RWPE2 (cell line): ENCODE data around the gene F2RL1.

Experiments used
- ATAC-seq: fragments of 200-7000 bp; cut with Tn5 transposase; 3 replicates; pipeline ENCODE4 v1.9.1; 2021; ENCODE audit warnings: low read depth
- DNase-seq: peaks from one replicate; pipeline ENCODE4 v3.0.0-alpha.2; 2020; ENCODE audit warnings: low spot score
- H3K27ac ChIP-seq: fragments of 450-650 bp; 2 replicates; pipeline ENCODE4 v1.5.1; 2017; ENCODE audit warnings: mild to moderate bottlenecking; ENCODE audit not compliant: poor library complexity, severe bottlenecking
- H3K27me3 ChIP-seq: fragments of 250-450 bp; sonication (Bioruptor Pico); 2 replicates; pipeline ENCODE4 v1.5.1; 2021; ENCODE audit warnings: mild to moderate bottlenecking, moderate library complexity; ENCODE audit not compliant: insufficient read depth, poor library complexity, severe bottlenecking
- H3K36me3 ChIP-seq: fragments of 250-450 bp; sonication (Bioruptor Pico); 2 replicates; pipeline ENCODE4 v1.5.1; 2020; ENCODE audit warnings: low read depth, mild to moderate bottlenecking, moderate library complexity
- H3K4me1 ChIP-seq: fragments of 250-450 bp; sonication (Bioruptor Pico); 2 replicates; pipeline ENCODE4 v1.5.1; 2021; ENCODE audit warnings: mild to moderate bottlenecking, moderate library complexity; ENCODE audit not compliant: insufficient read depth, poor library complexity, severe bottlenecking
- H3K4me3 ChIP-seq: fragments of 250-450 bp; sonication (Bioruptor Pico); 2 replicates; pipeline ENCODE4 v1.5.1; 2021; ENCODE audit warnings: mild to moderate bottlenecking, moderate library complexity; ENCODE audit not compliant: severe bottlenecking
- H3K9me3 ChIP-seq: fragments of 250-450 bp; sonication (Bioruptor Pico); 2 replicates; pipeline ENCODE4 v1.5.1; 2021; ENCODE audit warnings: mild to moderate bottlenecking, moderate library complexity; ENCODE audit not compliant: severe bottlenecking
- TF ChIP-seq, protein P1 (sequence below): fragments of 450-650 bp; IDR thresholded peaks from one replicate; pipeline ENCODE4 v1.5.1; 2017; ENCODE audit warnings: mild to moderate bottlenecking, moderate library complexity; ENCODE audit not compliant: poor library complexity, severe bottlenecking

F2RL1 gene

DNA sequence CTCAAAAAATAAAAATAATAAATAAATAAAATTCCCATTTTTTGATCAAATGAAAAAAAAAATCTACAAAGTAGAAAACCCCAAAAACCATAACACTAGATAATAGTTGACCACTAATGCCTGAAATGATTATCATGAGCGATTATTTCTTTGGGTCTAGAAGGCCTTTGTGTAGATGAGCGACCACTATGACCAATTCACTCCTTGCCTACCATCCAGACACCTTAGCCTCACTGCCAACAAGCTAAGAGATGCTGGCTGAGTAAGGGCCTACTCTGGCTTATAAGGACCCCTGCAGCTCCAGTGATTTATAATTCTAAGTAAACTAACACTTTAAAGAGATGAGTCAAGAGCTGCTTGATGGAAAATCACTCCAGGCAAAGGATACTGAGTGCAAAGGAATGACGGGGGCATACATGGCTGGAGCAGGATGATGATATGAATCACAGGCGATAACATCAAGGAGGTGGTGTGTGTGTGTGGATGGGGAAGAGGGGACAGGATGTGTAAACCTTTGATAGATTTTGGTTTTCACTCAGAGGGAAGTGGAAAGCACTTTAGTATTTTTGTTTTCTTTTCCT is 4.8 kb upstream of the F2RL1 start:
- Histone ChIP-seq H3K27ac (peak overlapping the region; percentile 72), H3K4me3 (no peak overlapping the region), H3K27me3 (no peaks in the 10 kb centered on the region), H3K4me1 (peaks cover 43% of the 10 kb centered on the region), H3K9me3 (no peaks in the 10 kb centered on the region), H3K36me3 (no peaks in the 10 kb centered on the region)
- TF ChIP-seq, protein P1, sequence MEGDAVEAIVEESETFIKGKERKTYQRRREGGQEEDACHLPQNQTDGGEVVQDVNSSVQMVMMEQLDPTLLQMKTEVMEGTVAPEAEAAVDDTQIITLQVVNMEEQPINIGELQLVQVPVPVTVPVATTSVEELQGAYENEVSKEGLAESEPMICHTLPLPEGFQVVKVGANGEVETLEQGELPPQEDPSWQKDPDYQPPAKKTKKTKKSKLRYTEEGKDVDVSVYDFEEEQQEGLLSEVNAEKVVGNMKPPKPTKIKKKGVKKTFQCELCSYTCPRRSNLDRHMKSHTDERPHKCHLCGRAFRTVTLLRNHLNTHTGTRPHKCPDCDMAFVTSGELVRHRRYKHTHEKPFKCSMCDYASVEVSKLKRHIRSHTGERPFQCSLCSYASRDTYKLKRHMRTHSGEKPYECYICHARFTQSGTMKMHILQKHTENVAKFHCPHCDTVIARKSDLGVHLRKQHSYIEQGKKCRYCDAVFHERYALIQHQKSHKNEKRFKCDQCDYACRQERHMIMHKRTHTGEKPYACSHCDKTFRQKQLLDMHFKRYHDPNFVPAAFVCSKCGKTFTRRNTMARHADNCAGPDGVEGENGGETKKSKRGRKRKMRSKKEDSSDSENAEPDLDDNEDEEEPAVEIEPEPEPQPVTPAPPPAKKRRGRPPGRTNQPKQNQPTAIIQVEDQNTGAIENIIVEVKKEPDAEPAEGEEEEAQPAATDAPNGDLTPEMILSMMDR = no peak
- ATAC-seq (peak; percentile 71), DNase-seq (peak; percentile 82)

DNA sequence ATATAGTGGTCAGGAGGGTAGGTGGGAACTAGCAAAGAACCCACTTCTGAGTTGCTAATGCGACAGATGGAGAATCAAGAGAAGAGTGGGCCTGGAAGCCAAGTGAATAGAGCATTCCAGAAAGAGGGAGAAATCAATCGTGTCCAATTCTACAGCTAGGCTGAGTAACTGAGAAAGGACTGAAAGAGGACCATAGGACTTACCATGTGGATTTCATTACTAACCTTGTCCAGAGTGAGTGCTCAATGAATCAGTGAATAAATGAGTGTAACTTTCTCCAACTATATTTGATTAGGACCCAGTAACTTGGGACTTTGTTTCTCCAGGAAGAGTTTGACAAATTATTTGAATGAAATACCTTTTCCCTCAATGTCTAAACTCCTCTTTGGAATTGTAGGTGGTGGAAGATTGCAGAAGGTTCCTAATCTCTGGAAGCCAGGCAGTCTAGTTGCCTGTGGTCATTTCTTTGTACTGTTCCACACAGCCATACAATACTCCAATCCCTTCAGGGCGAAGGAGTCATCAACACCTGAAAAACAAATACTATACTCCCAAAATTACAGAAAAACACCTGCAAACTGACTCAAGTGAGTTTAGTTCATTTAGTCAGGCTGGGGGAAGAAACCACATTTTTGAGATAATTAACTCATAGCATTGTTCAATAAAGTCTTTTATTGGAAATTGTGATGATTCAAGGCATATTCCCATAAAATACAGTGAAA is 2.6 kb upstream of the F2RL1 start:
- Histone ChIP-seq H3K4me3 (no peak overlapping the region), H3K9me3 (no peaks in the 10 kb centered on the region), H3K4me1 (peaks cover 43% of the 10 kb centered on the region), H3K27ac (peak overlapping the region; percentile 72), H3K36me3 (no peaks in the 10 kb centered on the region), H3K27me3 (no peaks in the 10 kb centered on the region)
- TF ChIP-seq, protein P1 = no peak
- no peak for DNase-seq
- ATAC-seq = no peak

DNA sequence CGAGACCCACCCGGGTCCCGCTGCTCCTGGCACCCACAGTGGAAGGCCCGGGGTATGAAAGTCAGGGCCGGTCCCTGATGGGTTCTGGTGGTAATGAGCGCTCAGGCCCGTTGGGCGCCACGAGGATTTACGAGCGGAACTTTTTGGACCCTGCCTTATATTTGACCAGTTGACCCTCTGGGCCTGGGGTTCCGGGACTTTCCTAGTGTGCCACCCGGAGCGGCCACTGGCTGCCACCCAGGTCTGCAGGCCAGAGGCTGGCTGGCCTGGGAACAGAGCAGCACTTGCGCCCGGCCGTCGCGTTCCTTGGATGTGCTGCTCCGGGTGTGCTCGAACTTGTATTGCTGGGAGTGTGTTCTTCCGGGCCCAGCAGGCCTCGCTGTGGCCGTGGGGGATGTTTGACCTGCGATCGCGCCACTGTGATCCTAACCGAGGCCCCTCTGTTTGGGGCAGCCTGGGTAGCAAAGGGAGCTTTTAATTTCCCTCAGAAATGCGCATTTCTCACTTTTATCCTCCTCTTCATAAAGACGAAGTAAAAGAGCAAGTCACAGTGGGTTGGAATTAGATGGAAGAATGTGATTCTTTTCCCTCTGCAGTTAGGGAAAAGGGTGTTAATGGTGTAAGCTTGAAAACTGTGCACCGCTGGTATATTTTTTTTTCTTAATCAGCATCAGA is 1.2 kb downstream of the F2RL1 start:
- Histone ChIP-seq H3K27ac (peak overlapping the region; percentile 81), H3K4me1 (peaks cover 29% of the 10 kb centered on the region), H3K9me3 (no peaks in the 10 kb centered on the region), H3K36me3 (peaks cover 10% of the 10 kb centered on the region), H3K4me3 (peak overlapping the region; percentile 84), H3K27me3 (no peaks in the 10 kb centered on the region)
- ATAC-seq (no peak), DNase-seq (no peak)
- TF ChIP-seq, protein P1 = no peak

DNA sequence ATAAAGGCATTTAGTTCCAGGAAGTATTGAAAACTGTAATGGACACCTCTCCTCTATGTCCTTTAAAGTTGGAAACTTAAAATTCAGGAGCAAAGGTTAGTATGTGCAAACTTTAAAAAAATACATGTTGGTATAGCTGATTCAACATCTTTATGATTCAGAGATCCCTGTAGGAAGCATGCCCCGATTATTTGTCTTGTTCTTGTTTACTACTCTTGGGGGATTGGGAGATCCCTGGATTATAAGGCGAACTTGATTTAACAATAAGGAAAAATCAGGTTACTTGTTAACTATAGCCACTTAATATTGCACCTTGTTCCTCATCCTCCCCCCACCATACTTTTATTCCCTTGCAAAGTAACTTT is 1.7 kb downstream of the F2RL1 start:
- H3K4me3 ChIP-seq = peak overlapping the region; percentile 84

More for the DNA sequence above, 1.7 kb downstream of the F2RL1 start:
- Histone ChIP-seq H3K36me3 (peaks cover 10% of the 10 kb centered on the region), H3K27me3 (no peaks in the 10 kb centered on the region), H3K4me1 (peaks cover 30% of the 10 kb centered on the region), H3K27ac (peak overlapping the region; percentile 81), H3K9me3 (no peaks in the 10 kb centered on the region)
- ATAC-seq (no peak), DNase-seq (no peak)
- TF ChIP-seq, protein P1 = no peak
